Kidney epithelial cell (primary cell): ENCODE results near the gene GHSR. TPM values are rescaled to one million over a fixed set of nuclear protein-coding genes. Genes with fewer than 3 reads are reported as not detected.

Source experiments
- DNase-seq: peaks from one replicate; pipeline ENCODE4 v3.0.0-alpha.2; 2010; ENCODE audit warnings: low read depth
- H3K27me3 ChIP-seq: 2 replicates; pipeline ENCODE4 v1.6.0; 2011; ENCODE audit warnings: low read length; ENCODE audit not compliant: control insufficient read depth, insufficient read depth
- H3K36me3 ChIP-seq: 2 replicates; pipeline ENCODE4 v1.5.1; 2011; ENCODE audit warnings: low read length; ENCODE audit not compliant: control insufficient read depth, insufficient read depth
- H3K4me3 ChIP-seq: 2 replicates; pipeline ENCODE4 v1.5.1; 2011; ENCODE audit warnings: low read depth, mild to moderate bottlenecking, control low read depth, low read length
- total RNA-seq: library from RNA; depleted of rRNA; stranded (reverse); fragments of >200 nt; gene quantifications from 2 replicates; pipeline ENCODE4 v1.2.3, GENCODE V29; 2015
- TF ChIP-seq, protein P1 (sequence below): IDR thresholded peaks from 2 replicates; pipeline ENCODE4 v1.5.1; 2011; ENCODE audit warnings: mild to moderate bottlenecking, moderate library complexity, low read length, control low read depth, inconsistent platforms; ENCODE audit not compliant: insufficient read depth, poor library complexity, severe bottlenecking

The GHSR gene
- total RNA-seq, 1 donor from 2014 or later: not detected

DNA sequence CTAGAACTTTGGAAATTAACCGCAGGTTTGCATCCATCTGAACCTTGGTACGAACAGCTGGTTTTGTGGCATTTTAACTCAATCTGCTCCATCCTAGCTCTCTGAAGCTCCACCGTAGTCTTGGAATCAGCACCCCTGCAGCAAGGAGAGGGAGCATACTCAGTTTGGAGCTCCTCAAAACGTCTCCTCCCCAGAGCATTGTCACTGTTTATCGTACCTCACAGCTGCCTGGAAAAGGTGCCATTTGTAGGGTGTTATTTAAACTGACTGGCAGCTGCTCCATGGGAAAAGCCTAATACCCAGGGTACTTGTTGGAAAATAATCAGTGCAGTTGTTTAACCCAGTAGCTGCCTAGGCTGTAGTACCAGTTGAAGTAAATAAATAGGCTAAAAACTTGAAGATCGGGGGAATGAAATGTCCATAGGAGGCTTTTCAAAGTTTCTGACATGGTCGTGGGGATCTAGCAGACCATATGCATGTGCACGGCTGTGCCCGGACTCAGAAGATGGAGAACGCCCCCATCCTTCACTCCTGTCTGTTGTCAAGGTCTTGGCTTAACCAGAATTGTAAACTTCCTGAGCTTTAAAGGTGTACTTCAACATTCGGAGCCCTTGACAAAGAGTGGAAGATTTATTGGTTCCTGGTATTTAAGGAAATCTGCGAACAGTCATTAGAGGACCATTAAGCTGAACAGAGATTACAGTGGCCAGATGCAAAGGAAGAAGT lies 43.9 kb downstream of the GHSR start:
- TF ChIP-seq, protein P1, sequence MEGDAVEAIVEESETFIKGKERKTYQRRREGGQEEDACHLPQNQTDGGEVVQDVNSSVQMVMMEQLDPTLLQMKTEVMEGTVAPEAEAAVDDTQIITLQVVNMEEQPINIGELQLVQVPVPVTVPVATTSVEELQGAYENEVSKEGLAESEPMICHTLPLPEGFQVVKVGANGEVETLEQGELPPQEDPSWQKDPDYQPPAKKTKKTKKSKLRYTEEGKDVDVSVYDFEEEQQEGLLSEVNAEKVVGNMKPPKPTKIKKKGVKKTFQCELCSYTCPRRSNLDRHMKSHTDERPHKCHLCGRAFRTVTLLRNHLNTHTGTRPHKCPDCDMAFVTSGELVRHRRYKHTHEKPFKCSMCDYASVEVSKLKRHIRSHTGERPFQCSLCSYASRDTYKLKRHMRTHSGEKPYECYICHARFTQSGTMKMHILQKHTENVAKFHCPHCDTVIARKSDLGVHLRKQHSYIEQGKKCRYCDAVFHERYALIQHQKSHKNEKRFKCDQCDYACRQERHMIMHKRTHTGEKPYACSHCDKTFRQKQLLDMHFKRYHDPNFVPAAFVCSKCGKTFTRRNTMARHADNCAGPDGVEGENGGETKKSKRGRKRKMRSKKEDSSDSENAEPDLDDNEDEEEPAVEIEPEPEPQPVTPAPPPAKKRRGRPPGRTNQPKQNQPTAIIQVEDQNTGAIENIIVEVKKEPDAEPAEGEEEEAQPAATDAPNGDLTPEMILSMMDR: no peak
- no peak for DNase-seq
- H3K4me3 ChIP-seq: no peak overlapping the region

DNA sequence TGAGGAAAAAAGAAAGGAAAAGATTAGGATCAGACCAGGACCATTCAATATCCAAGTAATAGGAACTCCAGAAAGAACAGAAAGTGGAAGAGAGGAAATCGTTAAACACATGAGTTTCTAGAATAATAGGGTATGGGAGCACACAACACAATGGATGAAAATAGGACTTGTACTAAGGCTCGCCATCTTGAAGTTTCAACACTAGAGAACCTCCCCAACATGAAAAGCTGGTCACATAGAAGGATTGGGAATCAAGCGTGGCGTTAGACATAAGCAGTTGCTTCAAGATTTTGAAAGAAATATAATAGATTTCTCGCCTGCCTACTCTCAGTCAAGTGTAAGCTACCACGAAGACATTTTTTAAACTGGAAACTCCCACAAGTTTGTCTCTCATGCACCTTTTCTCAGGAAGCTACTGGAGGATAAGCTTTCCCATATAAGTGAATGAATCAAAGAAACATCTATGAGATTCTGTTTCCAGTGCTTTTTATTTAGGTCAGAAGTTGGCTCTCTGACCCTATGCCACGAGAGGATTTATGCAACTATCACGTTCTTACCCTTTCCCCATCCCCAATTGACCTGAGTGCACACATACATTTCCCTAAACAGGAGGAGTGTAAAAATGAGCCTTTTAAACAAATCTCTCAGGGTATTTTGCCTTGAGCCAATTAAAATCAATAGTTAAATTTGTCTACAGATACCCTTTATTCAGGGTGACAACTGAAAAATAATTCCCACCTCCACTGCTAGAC lies 45.2 kb downstream of the GHSR start:
- H3K4me3 ChIP-seq: no peak overlapping the region

More for the DNA sequence above, 43.9 kb downstream of the GHSR start:
- no peaks in the 10 kb centered on the region for H3K36me3 ChIP-seq
- no peaks in the 10 kb centered on the region for H3K27me3 ChIP-seq

DNA sequence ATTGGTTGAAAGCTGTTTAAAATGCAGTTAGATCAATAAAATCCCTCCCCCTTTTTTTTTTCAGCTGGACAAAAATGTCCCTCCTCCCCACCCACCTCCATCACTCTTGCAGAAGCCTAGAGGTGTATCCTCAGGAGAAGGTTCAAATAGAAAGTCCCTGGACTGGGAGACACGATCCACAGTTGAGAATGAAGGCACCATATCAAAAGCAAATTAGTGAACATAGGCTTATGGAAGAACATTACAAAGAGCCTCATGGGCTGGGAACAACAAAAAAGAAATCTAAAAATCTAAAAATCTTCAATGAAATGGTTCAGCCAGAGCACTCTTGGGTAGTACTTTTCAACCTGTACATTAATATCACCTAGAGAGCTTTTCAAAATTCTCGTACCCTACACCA lies 46.2 kb downstream of the GHSR start:
- Histone ChIP-seq H3K4me3 (no peak overlapping the region), H3K27me3 (no peaks in the 10 kb centered on the region), H3K36me3 (no peaks in the 10 kb centered on the region)
- TF ChIP-seq, protein P1: no peak
- no peak for DNase-seq

More for the DNA sequence above, 45.2 kb downstream of the GHSR start:
- no peaks in the 10 kb centered on the region for H3K27me3 ChIP-seq
- no peaks in the 10 kb centered on the region for H3K36me3 ChIP-seq
- TF ChIP-seq, protein P1: no peak
- DNase-seq: no peak

DNA sequence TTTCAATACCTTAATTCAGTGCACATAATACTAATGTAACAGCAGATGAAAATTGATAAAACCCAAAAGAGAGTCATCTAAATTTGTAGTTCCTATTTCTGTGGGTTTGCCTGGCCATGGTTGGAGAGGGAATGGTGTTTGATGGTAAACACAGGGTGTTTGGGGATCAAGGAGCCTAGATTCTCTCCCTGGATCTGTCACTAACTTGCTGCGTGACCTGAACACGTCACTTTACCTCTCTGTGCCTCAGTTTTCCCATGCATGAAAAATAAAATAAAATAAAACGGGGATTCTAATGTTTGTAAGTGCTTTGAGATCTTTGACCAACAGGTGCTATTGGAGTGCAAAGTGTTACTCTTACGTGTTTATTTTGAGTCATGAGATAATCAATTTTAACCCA lies 49.8 kb downstream of the GHSR start:
- H3K4me3 ChIP-seq: no peak overlapping the region
- H3K27me3 ChIP-seq: no peaks in the 10 kb centered on the region
- TF ChIP-seq, protein P1: no peak
- H3K36me3 ChIP-seq: no peaks in the 10 kb centered on the region
- no peak for DNase-seq

DNA sequence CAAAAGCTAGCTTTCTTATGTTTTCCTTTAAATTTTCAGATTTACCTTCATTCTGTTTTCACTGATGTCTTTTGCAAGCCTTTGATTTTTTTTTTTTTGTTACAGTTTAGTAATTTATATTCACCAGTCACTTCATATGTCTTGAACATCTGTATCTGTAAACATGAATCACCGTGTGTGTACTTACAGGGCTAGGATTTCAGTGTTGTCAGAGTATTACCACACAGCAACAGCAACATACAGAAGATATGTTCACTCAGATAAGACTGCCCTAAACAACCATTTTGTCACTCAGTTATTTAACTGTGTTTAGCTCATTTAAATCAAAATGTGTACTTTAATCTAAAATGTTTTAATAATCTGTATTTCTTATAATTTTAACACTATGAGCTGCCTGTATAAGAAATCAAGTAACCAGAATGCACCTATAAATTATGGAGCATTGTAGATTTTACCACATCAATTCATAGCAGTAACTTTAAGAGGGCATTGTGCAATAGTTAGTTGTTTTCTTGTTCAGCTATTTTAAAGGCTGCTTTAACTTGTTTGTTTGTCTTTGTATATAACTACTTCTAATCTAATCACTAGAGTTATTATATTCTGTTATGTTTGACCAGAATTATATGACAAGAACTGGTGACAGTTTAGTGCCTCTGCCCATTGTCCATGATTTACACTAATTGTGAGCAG lies 50.4 kb downstream of the GHSR start:
- no peak for DNase-seq
- H3K27me3 ChIP-seq: no peaks in the 10 kb centered on the region
- H3K4me3 ChIP-seq: no peak overlapping the region
- TF ChIP-seq, protein P1: no peak
- H3K36me3 ChIP-seq: no peaks in the 10 kb centered on the region
